ENCODE measurements around the gene VPS54. TPM values are rescaled to one million over a fixed set of nuclear protein-coding genes. Genes with fewer than 3 reads are reported as not detected.
A peak's percentile ranks its signal among the peaks of the same experiment; 100 is the strongest.

VPS54 gene
- polyA plus RNA-seq, 1 of the 3 experiments (the other 2 are of a cell fraction) = 5.3 TPM

DNA sequence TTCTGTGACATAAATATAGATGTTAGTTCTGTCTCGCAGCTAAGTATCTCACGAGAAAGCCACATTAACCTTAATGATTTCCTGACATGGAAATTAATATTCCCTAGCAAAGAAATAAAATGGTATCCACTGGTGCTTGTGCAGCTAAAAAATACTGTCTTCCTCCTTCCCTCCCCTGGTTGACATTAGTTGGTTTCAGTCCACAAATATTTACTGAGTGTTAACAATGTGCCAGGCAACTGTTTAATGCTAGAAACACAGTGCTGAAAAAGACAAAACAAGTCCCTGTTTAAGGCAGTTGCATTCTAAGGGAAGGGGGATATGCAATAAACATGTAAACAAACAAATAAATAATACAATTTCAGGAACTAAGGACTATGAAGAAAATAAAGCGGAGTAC is 44.2 kb upstream of the VPS54 start:
- no peaks in the 10 kb centered on the region for H3K79me2 ChIP-seq (ENCODE audit: insufficient read depth)
- H3K27ac ChIP-seq (ENCODE audit: low read depth in 2 of 2, low read length in 1 of 2) = peak overlapping the region in 1 of 2 experiments; percentile 78; a peak in 2 of 4 replicates
- H2AFZ ChIP-seq (ENCODE audit: low read depth) = no peak overlapping the region; the same call in 1 of the 2 replicates
- 97% methylated on average over 3 of the region's 3 CpGs for WGBS (ENCODE audit: low lambda C conversion rate)
- H3K4me1 ChIP-seq (ENCODE audit: control insufficient read depth in 1 of 2, insufficient read depth in 2 of 2, low read depth in 1 of 2, low read length in 1 of 2) = peaks cover 0 to 9% of the 10 kb centered on the region in 2 experiments; a peak in 2 of 4 replicates
- POLR2A ChIA-PET = no interaction called here
- no peaks in the 10 kb centered on the region for H3K9me2 ChIP-seq
- H3K4me3 ChIP-seq (ENCODE audit: low read depth in 2 of 2, low read length in 1 of 2) = no peak overlapping the region
- peaks cover 6% of the 10 kb centered on the region for H3F3A ChIP-seq (replicated peaks; ENCODE audit: insufficient read depth)
- no peaks in the 10 kb centered on the region for H3K36me3 ChIP-seq (replicated peaks in 1 of 2; ENCODE audit: control insufficient read depth in 1 of 2, insufficient read depth in 2 of 2, low read length in 1 of 2)
- no peak for DNase-seq
- H3K9ac ChIP-seq = no peak overlapping the region
- no peaks in the 10 kb centered on the region for H3K9me3 ChIP-seq
- TF ChIP-seq PBX3 (IDR thresholded peaks at IDR 0.05) (no peak), JUND (IDR thresholded peaks at IDR 0.05) (no peak), SMC3 (IDR thresholded peaks at IDR 0.05; ENCODE audit: low read depth, low read length) (no peak), GABPA (IDR thresholded peaks at IDR 0.05; ENCODE audit: low read depth) (no peak), EZH2phosphoT487 (IDR thresholded peaks at IDR 0.05; ENCODE audit: borderline replicate concordance, low read depth) (no peak), TCF12 (IDR thresholded peaks at IDR 0.05) (no peak), TAF1 (IDR thresholded peaks at IDR 0.05; ENCODE audit: borderline replicate concordance, low read depth, low read length) (no peak), YY1 (IDR thresholded peaks at IDR 0.05; ENCODE audit: low read depth) (no peak), FOSL2 (IDR thresholded peaks at IDR 0.05; ENCODE audit: borderline replicate concordance, low read depth) (no peak), ELF1 (IDR thresholded peaks at IDR 0.05) (no peak), MXI1 (IDR thresholded peaks at IDR 0.05; ENCODE audit: low read depth, low read length) (no peak), RFX5 (IDR thresholded peaks at IDR 0.05; ENCODE audit: low read length) (no peak)
- TF ChIP-seq, protein P1, sequence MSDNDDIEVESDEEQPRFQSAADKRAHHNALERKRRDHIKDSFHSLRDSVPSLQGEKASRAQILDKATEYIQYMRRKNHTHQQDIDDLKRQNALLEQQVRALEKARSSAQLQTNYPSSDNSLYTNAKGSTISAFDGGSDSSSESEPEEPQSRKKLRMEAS (IDR thresholded peaks at IDR 0.05; ENCODE audit: low read depth) = no peak
- TF ChIP-seq, protein P2, sequence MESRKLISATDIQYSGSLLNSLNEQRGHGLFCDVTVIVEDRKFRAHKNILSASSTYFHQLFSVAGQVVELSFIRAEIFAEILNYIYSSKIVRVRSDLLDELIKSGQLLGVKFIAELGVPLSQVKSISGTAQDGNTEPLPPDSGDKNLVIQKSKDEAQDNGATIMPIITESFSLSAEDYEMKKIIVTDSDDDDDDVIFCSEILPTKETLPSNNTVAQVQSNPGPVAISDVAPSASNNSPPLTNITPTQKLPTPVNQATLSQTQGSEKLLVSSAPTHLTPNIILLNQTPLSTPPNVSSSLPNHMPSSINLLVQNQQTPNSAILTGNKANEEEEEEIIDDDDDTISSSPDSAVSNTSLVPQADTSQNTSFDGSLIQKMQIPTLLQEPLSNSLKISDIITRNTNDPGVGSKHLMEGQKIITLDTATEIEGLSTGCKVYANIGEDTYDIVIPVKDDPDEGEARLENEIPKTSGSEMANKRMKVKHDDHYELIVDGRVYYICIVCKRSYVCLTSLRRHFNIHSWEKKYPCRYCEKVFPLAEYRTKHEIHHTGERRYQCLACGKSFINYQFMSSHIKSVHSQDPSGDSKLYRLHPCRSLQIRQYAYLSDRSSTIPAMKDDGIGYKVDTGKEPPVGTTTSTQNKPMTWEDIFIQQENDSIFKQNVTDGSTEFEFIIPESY (IDR thresholded peaks at IDR 0.05; ENCODE audit: borderline replicate concordance, low read depth) = no peak
- TF ChIP-seq, protein P3, sequence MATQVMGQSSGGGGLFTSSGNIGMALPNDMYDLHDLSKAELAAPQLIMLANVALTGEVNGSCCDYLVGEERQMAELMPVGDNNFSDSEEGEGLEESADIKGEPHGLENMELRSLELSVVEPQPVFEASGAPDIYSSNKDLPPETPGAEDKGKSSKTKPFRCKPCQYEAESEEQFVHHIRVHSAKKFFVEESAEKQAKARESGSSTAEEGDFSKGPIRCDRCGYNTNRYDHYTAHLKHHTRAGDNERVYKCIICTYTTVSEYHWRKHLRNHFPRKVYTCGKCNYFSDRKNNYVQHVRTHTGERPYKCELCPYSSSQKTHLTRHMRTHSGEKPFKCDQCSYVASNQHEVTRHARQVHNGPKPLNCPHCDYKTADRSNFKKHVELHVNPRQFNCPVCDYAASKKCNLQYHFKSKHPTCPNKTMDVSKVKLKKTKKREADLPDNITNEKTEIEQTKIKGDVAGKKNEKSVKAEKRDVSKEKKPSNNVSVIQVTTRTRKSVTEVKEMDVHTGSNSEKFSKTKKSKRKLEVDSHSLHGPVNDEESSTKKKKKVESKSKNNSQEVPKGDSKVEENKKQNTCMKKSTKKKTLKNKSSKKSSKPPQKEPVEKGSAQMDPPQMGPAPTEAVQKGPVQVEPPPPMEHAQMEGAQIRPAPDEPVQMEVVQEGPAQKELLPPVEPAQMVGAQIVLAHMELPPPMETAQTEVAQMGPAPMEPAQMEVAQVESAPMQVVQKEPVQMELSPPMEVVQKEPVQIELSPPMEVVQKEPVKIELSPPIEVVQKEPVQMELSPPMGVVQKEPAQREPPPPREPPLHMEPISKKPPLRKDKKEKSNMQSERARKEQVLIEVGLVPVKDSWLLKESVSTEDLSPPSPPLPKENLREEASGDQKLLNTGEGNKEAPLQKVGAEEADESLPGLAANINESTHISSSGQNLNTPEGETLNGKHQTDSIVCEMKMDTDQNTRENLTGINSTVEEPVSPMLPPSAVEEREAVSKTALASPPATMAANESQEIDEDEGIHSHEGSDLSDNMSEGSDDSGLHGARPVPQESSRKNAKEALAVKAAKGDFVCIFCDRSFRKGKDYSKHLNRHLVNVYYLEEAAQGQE (IDR thresholded peaks at IDR 0.05; ENCODE audit: low read depth, low read length) = no peak
- TF ChIP-seq, protein P4, sequence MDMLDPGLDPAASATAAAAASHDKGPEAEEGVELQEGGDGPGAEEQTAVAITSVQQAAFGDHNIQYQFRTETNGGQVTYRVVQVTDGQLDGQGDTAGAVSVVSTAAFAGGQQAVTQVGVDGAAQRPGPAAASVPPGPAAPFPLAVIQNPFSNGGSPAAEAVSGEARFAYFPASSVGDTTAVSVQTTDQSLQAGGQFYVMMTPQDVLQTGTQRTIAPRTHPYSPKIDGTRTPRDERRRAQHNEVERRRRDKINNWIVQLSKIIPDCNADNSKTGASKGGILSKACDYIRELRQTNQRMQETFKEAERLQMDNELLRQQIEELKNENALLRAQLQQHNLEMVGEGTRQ (IDR thresholded peaks at IDR 0.05; ENCODE audit: borderline replicate concordance, low read depth, low read length) = no peak
- H3K4me2 ChIP-seq = 0 out of 2 replicates have a peak overlapping the region, but pooled peaks have one; percentile 6
- no peaks in the 10 kb centered on the region for H3K27me3 ChIP-seq (ENCODE audit: insufficient read depth)
- CTCF ChIA-PET = interaction anchor here (1.2 kb wide), 1 partner anchor 13 kb away, joined by 5 read pairs; no protein-coding TSS in a partner anchor
- H4K20me1 ChIP-seq (ENCODE audit: insufficient read depth) = no peaks in the 10 kb centered on the region
